Brain microvascular endothelial cell (primary cell): ENCODE data around the gene MAP2K5.
"Not testable (repeated sequence)": the region's sequence is repeated elsewhere in the genome, so short reads cannot be mapped to it uniquely, and the experiment has no call there.

ENCODE experiments used
- DNase-seq: peaks from one replicate; pipeline ENCODE4 v3.0.0-alpha.2; 2020
- H3K27ac ChIP-seq: fragments of 250-450 bp; sonication (Bioruptor Pico); 2 replicates; pipeline ENCODE4 v1.5.1; 2020; ENCODE audit warnings: mild to moderate bottlenecking, moderate library complexity
- H3K27me3 ChIP-seq: fragments of 250-450 bp; sonication (Bioruptor Pico); replicated peaks from 2 replicates; pipeline ENCODE4 v1.5.1; 2020; ENCODE audit warnings: mild to moderate bottlenecking
- H3K36me3 ChIP-seq: fragments of 250-450 bp; sonication (Bioruptor Pico); replicated peaks from 2 replicates; pipeline ENCODE4 v1.5.1; 2020; ENCODE audit warnings: mild to moderate bottlenecking
- H3K4me3 ChIP-seq: 2 replicates; pipeline ENCODE4 v1.5.1; 2011; ENCODE audit warnings: low read depth, mild to moderate bottlenecking, control low read depth, low read length, moderate library complexity
- CTCF ChIP-seq: IDR thresholded peaks from 2 replicates; pipeline ENCODE4 v1.5.1; 2011; ENCODE audit warnings: low read depth, mild to moderate bottlenecking, moderate library complexity, low read length, control low read depth, inconsistent platforms; ENCODE audit errors: missing control alignments
- in situ Hi-C: cut with HindIII; loops from 2 replicates; pipeline ENCODE4 v1.10.0; 2017; ENCODE audit warnings: low sequenced_read_pairs, low pct_ligation_motif_present

The MAP2K5 gene

GRCh38 chr15:67641453-67641852, 99.0 kb downstream of the MAP2K5 start:
- Histone ChIP-seq H3K36me3 (no peaks in the 10 kb centered on the region), H3K4me3 (no peak overlapping the region), H3K27ac (no peak overlapping the region), H3K27me3 (no peaks in the 10 kb centered on the region)
- in situ Hi-C loops, result no loop called here
- no peak for DNase-seq
- TF ChIP-seq CTCF, result no peak

DNA sequence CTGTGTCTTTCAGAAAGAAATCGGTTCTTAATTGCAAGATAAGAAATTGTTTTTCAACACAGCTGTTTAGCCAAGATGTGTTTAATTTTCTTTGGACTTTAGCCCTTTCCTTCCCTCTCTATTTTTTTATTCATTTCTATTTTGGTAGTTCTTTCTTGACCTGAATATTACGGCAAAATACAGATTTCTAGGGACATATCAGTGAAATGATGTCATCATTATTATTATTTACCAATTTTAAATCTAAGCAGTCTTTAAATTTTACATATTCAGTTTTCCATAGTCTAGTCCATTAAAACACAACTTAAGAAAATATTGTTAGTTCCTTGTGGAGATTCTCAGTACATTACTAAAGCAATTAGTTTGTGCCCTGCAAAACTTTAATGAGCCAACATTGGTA, 104.3 kb downstream of the MAP2K5 start:
- H3K27ac ChIP-seq, result no peak overlapping the region
- TF ChIP-seq CTCF, result no peak
- no peaks in the 10 kb centered on the region for H3K36me3 ChIP-seq
- in situ Hi-C loops, result no loop called here
- no peak for DNase-seq
- no peak overlapping the region for H3K4me3 ChIP-seq
- H3K27me3 ChIP-seq, result no peaks in the 10 kb centered on the region

DNA sequence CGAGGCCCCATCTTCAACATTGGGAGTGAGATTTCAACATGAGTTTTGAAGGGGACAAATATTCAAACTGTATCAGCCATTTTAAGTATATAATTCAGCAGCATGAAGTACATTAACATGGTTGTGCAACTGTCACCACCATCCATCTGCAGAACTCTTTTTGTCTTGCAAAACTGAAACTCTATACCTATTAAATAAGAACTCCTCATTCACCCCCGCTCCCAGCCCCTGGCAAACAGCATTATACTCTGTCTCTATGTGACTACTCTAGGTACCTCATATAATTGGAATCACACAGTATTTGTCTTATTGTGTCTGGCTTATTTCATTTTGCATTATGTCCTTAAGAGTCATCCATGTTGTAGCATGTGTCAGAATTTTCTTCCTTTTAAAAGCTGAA, 110.1 kb downstream of the MAP2K5 start:
- Histone ChIP-seq H3K36me3 (no peaks in the 10 kb centered on the region), H3K27me3 (no peaks in the 10 kb centered on the region), H3K4me3 (no peak overlapping the region), H3K27ac (no peak overlapping the region)
- no peak for TF ChIP-seq CTCF
- in situ Hi-C loops, result no loop called here
- no peak for DNase-seq

DNA sequence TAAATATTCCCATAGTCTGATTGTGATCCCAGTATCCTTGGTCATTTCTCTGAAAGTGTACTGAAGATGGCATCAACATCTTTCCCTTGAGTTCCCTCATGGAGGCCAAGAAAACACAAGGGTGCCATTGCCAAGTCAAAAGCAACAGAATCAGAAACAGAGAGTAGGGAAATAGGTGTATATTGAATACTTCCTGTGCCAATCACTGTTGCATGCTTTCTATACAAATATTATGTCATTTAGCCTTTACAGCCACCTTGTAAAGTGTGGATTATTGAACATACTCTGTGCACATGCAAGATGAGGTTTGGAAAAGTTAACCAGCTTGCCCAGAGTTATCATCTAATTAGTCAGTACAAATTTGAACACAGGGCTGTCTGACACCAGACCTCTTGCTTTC, 117.9 kb downstream of the MAP2K5 start:
- Histone ChIP-seq H3K4me3 (no peak overlapping the region), H3K27me3 (no peaks in the 10 kb centered on the region), H3K27ac (no peak overlapping the region), H3K36me3 (no peaks in the 10 kb centered on the region)
- no peak for TF ChIP-seq CTCF
- in situ Hi-C loops, result no loop called here
- no peak for DNase-seq

GRCh38 chr15:67660874-67661606, 118.5 kb downstream of the MAP2K5 start:
- H3K4me3 ChIP-seq, result no peak overlapping the region
- in situ Hi-C loops, result no loop called here
- H3K27ac ChIP-seq, result no peak overlapping the region
- H3K36me3 ChIP-seq, result no peaks in the 10 kb centered on the region
- H3K27me3 ChIP-seq, result no peaks in the 10 kb centered on the region
- DNase-seq, result no peak
- no peak for TF ChIP-seq CTCF

- Histone ChIP-seq H3K27me3 (no peaks in the 10 kb centered on the region), H3K36me3 (no peaks in the 10 kb centered on the region), H3K4me3 (no peak overlapping the region), H3K27ac (no peak overlapping the region)
- DNase-seq, result no peak
- in situ Hi-C loops, result no loop called here
- no peak for TF ChIP-seq CTCF
Measured at GRCh38 chr15:67670647-67671305, 128.3 kb downstream of the MAP2K5 start.

- DNase-seq, H3K36me3 ChIP-seq, H3K4me3 ChIP-seq, H3K27ac ChIP-seq, H3K27me3 ChIP-seq, in situ Hi-C loops: not testable (repeated sequence)
Measured at GRCh38 chr15:67672834-67673233, 130.3 kb downstream of the MAP2K5 start.
